MCF 10A (cell line): ENCODE data around the gene KDM4B. TPM values are rescaled to one million over a fixed set of nuclear protein-coding genes. Genes with fewer than 3 reads are reported as not detected.

Source experiments
- BruUV-seq: library from RNA; stranded (reverse); fragments of 400-500 nt; replicated peaks from 2 replicates; lab custom pipeline; 2021; lab: Mats Ljungman, UMichigan
- CTCF ChIA-PET: fragments of 300-600 bp; sonication (Branson Sonifier 250); formaldehyde crosslinking; extraction: SDS; loops from one replicate; lab custom pipeline; 2021; ENCODE audit warnings: antibody characterized with exemption, inconsistent platforms; lab: Yijun Ruan, JAX
- POLR2A ChIA-PET: fragments of 300-600, 350-650 bp; sonication (Branson Sonifier 250); formaldehyde crosslinking; extraction: SDS; loops from one replicate; lab custom pipeline; 2020; ENCODE audit warnings: antibody characterized with exemption, inconsistent platforms; lab: Yijun Ruan, JAX
- DNase-seq: peaks from one replicate; pipeline ENCODE4 v3.0.0-alpha.2; 2018; ENCODE audit not compliant: unreplicated experiment
- H3K27ac Mint-ChIP-seq: one replicate; pipeline ENCODE4 v1.8.0; 2022; ENCODE audit warnings: mild to moderate bottlenecking, low read depth, mixed read lengths; ENCODE audit not compliant: unreplicated experiment
- H3K27me3 Mint-ChIP-seq: one replicate; pipeline ENCODE4 v1.8.0; 2022; ENCODE audit warnings: mixed read lengths; ENCODE audit not compliant: insufficient read depth, unreplicated experiment
- H3K36me3 Mint-ChIP-seq: one replicate; pipeline ENCODE4 v1.8.0; 2022; ENCODE audit warnings: mild to moderate bottlenecking, moderate library complexity, mixed read lengths; ENCODE audit not compliant: insufficient read depth, unreplicated experiment
- H3K4me1 Mint-ChIP-seq: one replicate; pipeline ENCODE4 v1.8.0; 2022; ENCODE audit warnings: mixed read lengths; ENCODE audit not compliant: insufficient read depth, unreplicated experiment
- H3K4me3 Mint-ChIP-seq: one replicate; pipeline ENCODE4 v1.8.0; 2022; ENCODE audit warnings: mild to moderate bottlenecking, moderate library complexity, mixed read lengths; ENCODE audit not compliant: unreplicated experiment
- H3K9me3 Mint-ChIP-seq: one replicate; pipeline ENCODE4 v1.8.0; 2022; ENCODE audit warnings: mixed read lengths; ENCODE audit not compliant: unreplicated experiment
- CTCF ChIP-seq: fragments of 200-600 bp; IDR thresholded peaks from one replicate; pipeline ENCODE4 v1.8.0; 2022; ENCODE audit warnings: antibody characterized with exemption, mild to moderate bottlenecking; ENCODE audit not compliant: unreplicated experiment
- intact Hi-C: fragments of 100-400 bp; cut with micrococcal nuclease; formaldehyde crosslinking; loops from 2 replicates; pipeline ENCODE4 v1.14.1; 2022
- total RNA-seq: library from RNA; stranded (reverse); gene quantifications from 2 replicates; pipeline ENCODE4 v1.2.3, GENCODE V29; 2022

Gene KDM4B
- total RNA-seq, 1 experiment from 2014 or later, result 34.4 TPM

GRCh38 chr19:5095568-5095850, 126.6 kb downstream of the KDM4B start:
- Mint-ChIP-seq H3K27ac (no peak overlapping the region), H3K9me3 (peaks cover 7% of the 10 kb centered on the region), H3K4me1 (no peaks in the 10 kb centered on the region), H3K27me3 (no peaks in the 10 kb centered on the region), H3K4me3 (no peak overlapping the region), H3K36me3 (peaks cover 32% of the 10 kb centered on the region)
- TF ChIP-seq CTCF, result no peak
- ChIA-PET POLR2A (no interaction called here), CTCF (interaction anchor here (0.7 kb wide), 1 partner anchor 83 kb away, joined by 3 read pairs; no protein-coding TSS in a partner anchor)
- no TSS peak for BruUV-seq
- no peak for DNase-seq
- intact Hi-C loops, result no loop called here

GRCh38 chr19:5096536-5096935, 127.6 kb downstream of the KDM4B start:
- CTCF ChIA-PET, result no interaction called here
- no peak overlapping the region for H3K4me3 Mint-ChIP-seq
- peaks cover 8% of the 10 kb centered on the region for H3K9me3 Mint-ChIP-seq
- no peak overlapping the region for H3K27ac Mint-ChIP-seq
- no peaks in the 10 kb centered on the region for H3K4me1 Mint-ChIP-seq
- H3K27me3 Mint-ChIP-seq, result no peaks in the 10 kb centered on the region
- intact Hi-C loops, result no loop called here
- no TSS peak for BruUV-seq
- no peak for TF ChIP-seq CTCF
- no peak for DNase-seq
- POLR2A ChIA-PET, result no interaction called here
- peaks cover 38% of the 10 kb centered on the region for H3K36me3 Mint-ChIP-seq

GRCh38 chr19:5097331-5097930, 128.5 kb downstream of the KDM4B start:
- no peaks in the 10 kb centered on the region for H3K27me3 Mint-ChIP-seq
- BruUV-seq, result no TSS peak
- no peak for DNase-seq
- POLR2A ChIA-PET, result interaction anchor here (0.6 kb wide), 1 partner anchor 51 kb away, joined by 3 read pairs; no protein-coding TSS in a partner anchor
- CTCF ChIA-PET, result no interaction called here
- no peaks in the 10 kb centered on the region for H3K4me1 Mint-ChIP-seq
- intact Hi-C loops, result no loop called here
- peaks cover 8% of the 10 kb centered on the region for H3K9me3 Mint-ChIP-seq
- H3K36me3 Mint-ChIP-seq, result peaks cover 34% of the 10 kb centered on the region
- H3K4me3 Mint-ChIP-seq, result no peak overlapping the region
- TF ChIP-seq CTCF, result no peak
- no peak overlapping the region for H3K27ac Mint-ChIP-seq

GRCh38 chr19:5097959-5098623, 129.2 kb downstream of the KDM4B start:
- CTCF ChIA-PET, result no interaction called here
- peaks cover 30% of the 10 kb centered on the region for H3K36me3 Mint-ChIP-seq
- no peak for TF ChIP-seq CTCF

More at GRCh38 chr19:5097959-5098623, 129.2 kb downstream of the KDM4B start:
- POLR2A ChIA-PET, result interaction anchor here (0.6 kb wide), 1 partner anchor 52 kb away, joined by 3 read pairs; no protein-coding TSS in a partner anchor
- H3K9me3 Mint-ChIP-seq, result peaks cover 8% of the 10 kb centered on the region
- no peak overlapping the region for H3K4me3 Mint-ChIP-seq
- no peak overlapping the region for H3K27ac Mint-ChIP-seq
- no peaks in the 10 kb centered on the region for H3K27me3 Mint-ChIP-seq
- BruUV-seq, result no TSS peak
- H3K4me1 Mint-ChIP-seq, result no peaks in the 10 kb centered on the region
- no peak for DNase-seq
- intact Hi-C loops, result no loop called here
